Panc1 (cell line): ENCODE results near the gene ENHO. TPM values are rescaled to one million over a fixed set of nuclear protein-coding genes. Genes with fewer than 3 reads are reported as not detected.

Experiments used
- ATAC-seq: fragments of 200-7000 bp; cut with Tn5 transposase; 2 replicates; pipeline ENCODE4 v1.9.1; 2020; ENCODE audit warnings: mild to moderate bottlenecking, moderate library complexity
- BruUV-seq: library from RNA; stranded (reverse); fragments of 400-500 nt; replicated peaks from 2 replicates; lab custom pipeline; 2021; lab: Mats Ljungman, UMichigan
- CTCF ChIA-PET: fragments of 300-600 bp; sonication (Branson Sonifier 250); formaldehyde crosslinking; loops from one replicate; lab custom pipeline; 2022; ENCODE audit warnings: antibody characterized with exemption; lab: Charles Lee
- POLR2A ChIA-PET: fragments of 300-600 bp; sonication (Branson Sonifier 250); formaldehyde crosslinking; loops from one replicate; lab custom pipeline; 2022; ENCODE audit warnings: antibody characterized with exemption; lab: Charles Lee
- DNase-seq: peaks from one replicate; pipeline ENCODE4 v3.0.0-alpha.2; 2010; ENCODE audit warnings: low read depth, low spot score
- H3K27ac ChIP-seq: 2 replicates; pipeline ENCODE4 v1.5.1; 2011; ENCODE audit warnings: mild to moderate bottlenecking, low read length, inconsistent platforms
- H3K27me3 ChIP-seq: fragments of 200-500 bp; sonication (Bioruptor generic); 2 replicates; pipeline ENCODE4 v1.6.0; 2014; ENCODE audit warnings: low read length, inconsistent platforms; ENCODE audit not compliant: control insufficient read depth, insufficient read depth
- H3K36me3 ChIP-seq: fragments of 200-500 bp; sonication (Bioruptor generic); 2 replicates; pipeline ENCODE4 v1.5.1; 2014; ENCODE audit warnings: inconsistent platforms, mild to moderate bottlenecking, low read length, moderate library complexity; ENCODE audit not compliant: control insufficient read depth, insufficient read depth
- H3K4me1 ChIP-seq: 2 replicates; pipeline ENCODE4 v1.5.1; 2011; ENCODE audit warnings: inconsistent platforms, mild to moderate bottlenecking, low read length, moderate library complexity; ENCODE audit not compliant: control insufficient read depth, insufficient read depth
- H3K4me3 ChIP-seq, 2 experiments: 2 replicates each; pipeline ENCODE4 v1.5.1; 2011 to 2012; ENCODE audit warnings: low read depth in 2 of 2, low read length in 2 of 2, mild to moderate bottlenecking in 2 of 2, inconsistent platforms in 1 of 2, moderate library complexity in 1 of 2
- H3K9me3 ChIP-seq: fragments of 200-500 bp; sonication (Bioruptor generic); 2 replicates; pipeline ENCODE4 v1.5.1; 2014; ENCODE audit warnings: low read depth, mild to moderate bottlenecking, inconsistent platforms, low read length, moderate library complexity; ENCODE audit not compliant: control insufficient read depth, insufficient read depth
- POLR2AphosphoS5 ChIP-seq: IDR thresholded peaks from 2 replicates; pipeline ENCODE4 v1.6.1; 2012; ENCODE audit warnings: mild to moderate bottlenecking, low read depth, low read length, moderate library complexity
- SIN3A ChIP-seq: IDR thresholded peaks from 2 replicates; pipeline ENCODE4 v1.6.1; 2012; ENCODE audit warnings: low read depth, mild to moderate bottlenecking, low read length, moderate library complexity, borderline replicate concordance; ENCODE audit not compliant: insufficient read depth
- TCF7L2 ChIP-seq: IDR thresholded peaks from 2 replicates; pipeline ENCODE4 v1.6.1; 2011; ENCODE audit warnings: mild to moderate bottlenecking, low read depth, low read length, inconsistent platforms
- in situ Hi-C: cut with HindIII; loops from 2 replicates; pipeline ENCODE4 v1.10.0; 2016; ENCODE audit warnings: low sequenced_read_pairs, low pct_unique_long_range_greater_than_20kb
- intact Hi-C: fragments of 100-400 bp; cut with micrococcal nuclease; formaldehyde crosslinking; loops from one replicate; pipeline ENCODE4 v1.10.0; 2022; ENCODE audit not compliant: unreplicated experiment
- total RNA-seq: library from RNA; stranded (reverse); gene quantifications from one replicate; pipeline ENCODE4 v1.2.1, GENCODE V29; 2021; ENCODE audit not compliant: unreplicated experiment
- TF ChIP-seq, protein P1 (sequence below): fragments of 450-650 bp; IDR thresholded peaks from 2 replicates; pipeline ENCODE4 v1.5.1; 2017; ENCODE audit warnings: mild to moderate bottlenecking
- TF ChIP-seq, protein P2 (sequence below), 2 experiments: IDR thresholded peaks; 2 replicates each; pipeline ENCODE4 v1.6.1; 2011 to 2012; ENCODE audit warnings: low read depth in 2 of 2, control low read depth in 1 of 2, low read length in 1 of 2, mild to moderate bottlenecking in 1 of 2, moderate library complexity in 1 of 2; ENCODE audit not compliant: insufficient read depth in 1 of 2

ENHO gene
- total RNA-seq, 1 experiment from 2014 or later: 7.2 TPM

DNA sequence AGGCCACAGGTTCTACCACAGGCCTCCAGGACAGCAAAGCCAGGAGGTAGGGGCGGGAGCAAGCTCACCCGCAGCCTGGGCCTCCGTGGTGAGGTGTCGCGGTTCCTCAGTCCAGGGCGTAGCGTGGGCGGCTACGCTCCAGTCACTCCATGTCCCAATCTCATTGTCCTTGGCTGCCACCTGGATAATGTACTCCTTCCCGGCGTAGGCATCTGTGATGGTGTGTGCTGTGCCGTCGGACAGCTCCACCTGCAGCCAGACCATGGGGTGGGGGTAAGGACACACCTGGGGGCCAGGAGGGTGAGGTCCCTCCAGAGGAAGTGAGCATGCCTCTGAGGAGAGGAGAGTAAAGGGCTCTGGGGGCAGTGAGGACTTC, 29.8 kb upstream of the ENHO start:
- Histone ChIP-seq H3K27ac (no peak overlapping the region), H3K4me3 (no peak overlapping the region), H3K4me1 (no peaks in the 10 kb centered on the region), H3K9me3 (no peaks in the 10 kb centered on the region), H3K36me3 (no peaks in the 10 kb centered on the region), H3K27me3 (no peaks in the 10 kb centered on the region)
- CTCF ChIA-PET: interaction anchor here (1.3 kb wide), 1 partner anchor 39 kb away, joined by 6 read pairs; no protein-coding TSS in a partner anchor
- no TSS peak for BruUV-seq
- intact Hi-C loops (no loop called here), in situ Hi-C loops (no loop called here)
- POLR2A ChIA-PET: interaction anchor here (0.7 kb wide), 1 partner anchor 30 kb away, joined by 7 read pairs; no protein-coding TSS in a partner anchor
- TF ChIP-seq, protein P1, sequence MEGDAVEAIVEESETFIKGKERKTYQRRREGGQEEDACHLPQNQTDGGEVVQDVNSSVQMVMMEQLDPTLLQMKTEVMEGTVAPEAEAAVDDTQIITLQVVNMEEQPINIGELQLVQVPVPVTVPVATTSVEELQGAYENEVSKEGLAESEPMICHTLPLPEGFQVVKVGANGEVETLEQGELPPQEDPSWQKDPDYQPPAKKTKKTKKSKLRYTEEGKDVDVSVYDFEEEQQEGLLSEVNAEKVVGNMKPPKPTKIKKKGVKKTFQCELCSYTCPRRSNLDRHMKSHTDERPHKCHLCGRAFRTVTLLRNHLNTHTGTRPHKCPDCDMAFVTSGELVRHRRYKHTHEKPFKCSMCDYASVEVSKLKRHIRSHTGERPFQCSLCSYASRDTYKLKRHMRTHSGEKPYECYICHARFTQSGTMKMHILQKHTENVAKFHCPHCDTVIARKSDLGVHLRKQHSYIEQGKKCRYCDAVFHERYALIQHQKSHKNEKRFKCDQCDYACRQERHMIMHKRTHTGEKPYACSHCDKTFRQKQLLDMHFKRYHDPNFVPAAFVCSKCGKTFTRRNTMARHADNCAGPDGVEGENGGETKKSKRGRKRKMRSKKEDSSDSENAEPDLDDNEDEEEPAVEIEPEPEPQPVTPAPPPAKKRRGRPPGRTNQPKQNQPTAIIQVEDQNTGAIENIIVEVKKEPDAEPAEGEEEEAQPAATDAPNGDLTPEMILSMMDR: no peak
- TF ChIP-seq POLR2AphosphoS5: no peak
- TF ChIP-seq, protein P2, sequence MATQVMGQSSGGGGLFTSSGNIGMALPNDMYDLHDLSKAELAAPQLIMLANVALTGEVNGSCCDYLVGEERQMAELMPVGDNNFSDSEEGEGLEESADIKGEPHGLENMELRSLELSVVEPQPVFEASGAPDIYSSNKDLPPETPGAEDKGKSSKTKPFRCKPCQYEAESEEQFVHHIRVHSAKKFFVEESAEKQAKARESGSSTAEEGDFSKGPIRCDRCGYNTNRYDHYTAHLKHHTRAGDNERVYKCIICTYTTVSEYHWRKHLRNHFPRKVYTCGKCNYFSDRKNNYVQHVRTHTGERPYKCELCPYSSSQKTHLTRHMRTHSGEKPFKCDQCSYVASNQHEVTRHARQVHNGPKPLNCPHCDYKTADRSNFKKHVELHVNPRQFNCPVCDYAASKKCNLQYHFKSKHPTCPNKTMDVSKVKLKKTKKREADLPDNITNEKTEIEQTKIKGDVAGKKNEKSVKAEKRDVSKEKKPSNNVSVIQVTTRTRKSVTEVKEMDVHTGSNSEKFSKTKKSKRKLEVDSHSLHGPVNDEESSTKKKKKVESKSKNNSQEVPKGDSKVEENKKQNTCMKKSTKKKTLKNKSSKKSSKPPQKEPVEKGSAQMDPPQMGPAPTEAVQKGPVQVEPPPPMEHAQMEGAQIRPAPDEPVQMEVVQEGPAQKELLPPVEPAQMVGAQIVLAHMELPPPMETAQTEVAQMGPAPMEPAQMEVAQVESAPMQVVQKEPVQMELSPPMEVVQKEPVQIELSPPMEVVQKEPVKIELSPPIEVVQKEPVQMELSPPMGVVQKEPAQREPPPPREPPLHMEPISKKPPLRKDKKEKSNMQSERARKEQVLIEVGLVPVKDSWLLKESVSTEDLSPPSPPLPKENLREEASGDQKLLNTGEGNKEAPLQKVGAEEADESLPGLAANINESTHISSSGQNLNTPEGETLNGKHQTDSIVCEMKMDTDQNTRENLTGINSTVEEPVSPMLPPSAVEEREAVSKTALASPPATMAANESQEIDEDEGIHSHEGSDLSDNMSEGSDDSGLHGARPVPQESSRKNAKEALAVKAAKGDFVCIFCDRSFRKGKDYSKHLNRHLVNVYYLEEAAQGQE (IDR thresholded peaks at IDR 0.05; ENCODE audit: insufficient read depth in 1 of 2, low read depth in 2 of 2, low read length in 1 of 2): no peak
- no peak for TF ChIP-seq SIN3A
- no peak for TF ChIP-seq TCF7L2
- ATAC-seq: no peak
- no peak for DNase-seq

DNA sequence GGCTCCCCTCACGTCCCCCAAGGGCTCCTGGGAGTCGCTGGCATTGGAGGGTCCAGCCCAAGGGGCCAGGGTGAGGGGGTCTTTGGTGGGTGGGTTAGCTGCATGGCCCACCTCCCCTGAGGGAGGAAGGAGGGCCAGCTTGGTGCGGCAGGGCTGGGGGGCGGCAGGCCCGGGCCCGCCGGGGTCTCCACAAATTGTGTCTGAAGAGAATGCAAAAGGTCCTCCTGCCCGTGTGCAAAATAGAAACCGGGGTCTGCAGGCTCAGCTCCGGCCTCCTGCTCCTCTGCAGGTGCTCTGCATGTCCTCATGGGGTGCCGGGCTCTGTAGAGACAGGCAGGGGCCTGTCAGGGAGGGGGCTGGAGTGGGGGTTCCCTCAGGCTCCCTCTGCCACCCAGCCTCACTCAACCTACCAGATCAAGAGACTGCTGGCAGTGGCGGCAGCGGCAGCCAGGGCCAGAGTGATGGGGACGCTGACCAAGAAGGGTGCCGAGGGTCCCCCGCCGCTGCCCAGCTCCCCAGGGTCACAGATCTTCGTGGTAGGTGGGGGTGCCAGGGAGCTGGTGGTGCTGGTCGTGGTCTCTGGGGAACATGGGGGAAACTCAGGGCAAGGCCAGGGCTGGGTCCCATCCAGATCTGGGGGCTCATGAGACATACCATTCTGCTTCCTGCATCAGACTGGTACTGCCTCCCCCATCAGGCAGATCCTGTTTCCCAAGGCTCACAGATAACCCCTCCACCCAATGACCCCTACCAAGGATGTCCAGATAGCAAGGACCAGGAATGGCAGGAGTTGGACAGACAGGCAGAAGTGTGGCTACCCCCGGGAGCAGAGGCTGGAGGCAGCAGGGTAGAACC, 29.2 kb upstream of the ENHO start:
- ATAC-seq: no peak
- H3K36me3 ChIP-seq: no peaks in the 10 kb centered on the region
- TF ChIP-seq, protein P2 (IDR thresholded peaks at IDR 0.05; ENCODE audit: insufficient read depth in 1 of 2, low read depth in 2 of 2, low read length in 1 of 2): no peak
- no peak for TF ChIP-seq TCF7L2
- TF ChIP-seq SIN3A: no peak
- TF ChIP-seq, protein P1: no peak
- no peak for TF ChIP-seq POLR2AphosphoS5
- H3K27me3 ChIP-seq: no peaks in the 10 kb centered on the region
- H3K9me3 ChIP-seq: no peaks in the 10 kb centered on the region
- ChIA-PET CTCF (no interaction called here), POLR2A (no interaction called here)
- intact Hi-C loops (no loop called here), in situ Hi-C loops (no loop called here)
- H3K4me3 ChIP-seq: no peak overlapping the region
- H3K27ac ChIP-seq: no peak overlapping the region
- BruUV-seq: no TSS peak
- H3K4me1 ChIP-seq: no peaks in the 10 kb centered on the region
- DNase-seq: no peak
